Measurements from ENCODE around the gene DMRTC2.

Gene DMRTC2

GRCh38 chr19:41847351-41848105, 2.7 kb downstream of the DMRTC2 start:
- no peak for DNase-seq (ENCODE audit: low read depth in 2 of 2)

GRCh38 chr19:41848666-41849065, 3.8 kb downstream of the DMRTC2 start:
- DNase-seq (ENCODE audit: low read depth in 2 of 2), result no peak

- no peak for DNase-seq (ENCODE audit: low read depth in 2 of 2)
Measured at GRCh38 chr19:41849067-41849466, 4.2 kb downstream of the DMRTC2 start.

- no peak for DNase-seq (ENCODE audit: low read depth in 2 of 2)
Measured at GRCh38 chr19:41850381-41850780, 5.5 kb downstream of the DMRTC2 start.

GRCh38 chr19:41851456-41851855, 6.6 kb downstream of the DMRTC2 start:
- DNase-seq (ENCODE audit: low read depth in 2 of 2), result no peak

GRCh38 chr19:41853344-41853743, 8.5 kb downstream of the DMRTC2 start:
- DNase-seq (ENCODE audit: low read depth in 2 of 2), result no peak

GRCh38 chr19:41853768-41854167, 8.9 kb downstream of the DMRTC2 start:
- no peak for DNase-seq (ENCODE audit: low read depth in 2 of 2)

GRCh38 chr19:41859213-41859617, 14.4 kb downstream of the DMRTC2 start:
- DNase-seq (ENCODE audit: low read depth in 2 of 2), result no peak

- DNase-seq (ENCODE audit: low read depth in 2 of 2), result peak; percentile 96
Measured at GRCh38 chr19:41859618-41860418, 15.0 kb downstream of the DMRTC2 start, which contains the start of gene RPS19. Gene RPS19 (plus strand): TSS chr19:41860255. CDS start chr19:41860775, 520 bp downstream.

- no peak for DNase-seq (ENCODE audit: low read depth in 2 of 2)
Measured at GRCh38 chr19:41860419-41861115, 15.7 kb downstream of the DMRTC2 start.

GRCh38 chr19:41861116-41861768, 16.4 kb downstream of the DMRTC2 start:
- no peak for DNase-seq (ENCODE audit: low read depth in 2 of 2)

- DNase-seq (ENCODE audit: low read depth in 2 of 2), result no peak
Measured at GRCh38 chr19:41861846-41862245, 17.0 kb downstream of the DMRTC2 start.

- no peak for DNase-seq (ENCODE audit: low read depth in 2 of 2)
Measured at GRCh38 chr19:41862445-41862986, 17.7 kb downstream of the DMRTC2 start.

- no peak for DNase-seq (ENCODE audit: low read depth in 2 of 2)
Measured at GRCh38 chr19:41863209-41863931, 18.5 kb downstream of the DMRTC2 start.

GRCh38 chr19:41864374-41864773, 19.5 kb downstream of the DMRTC2 start:
- DNase-seq (ENCODE audit: low read depth in 2 of 2), result no peak

- DNase-seq (ENCODE audit: low read depth in 2 of 2), result no peak
Measured at GRCh38 chr19:41866284-41866683, 21.4 kb downstream of the DMRTC2 start.

- DNase-seq (ENCODE audit: low read depth in 2 of 2), result no peak
Measured at GRCh38 chr19:41868120-41868988, 23.5 kb downstream of the DMRTC2 start.

- no peak for DNase-seq (ENCODE audit: low read depth in 2 of 2)
Measured at GRCh38 chr19:41868989-41869300, 24.1 kb downstream of the DMRTC2 start.

GRCh38 chr19:41869374-41869955, 24.6 kb downstream of the DMRTC2 start:
- DNase-seq (ENCODE audit: low read depth in 2 of 2), result no peak

- no peak for DNase-seq (ENCODE audit: low read depth in 2 of 2)
Measured at GRCh38 chr19:41870401-41870873, 25.6 kb downstream of the DMRTC2 start.
